SH-SY5Y (cell line): Measurements from ENCODE around the gene TMCO4.

Experiments
- GATA2 ChIP-seq: IDR thresholded peaks from 2 replicates; pipeline ENCODE4 v1.6.1; 2011; ENCODE audit warnings: mild to moderate bottlenecking, low read depth, low read length
- GATA3 ChIP-seq: IDR thresholded peaks from 2 replicates; pipeline ENCODE4 v1.6.1; 2011; ENCODE audit warnings: low read depth, mild to moderate bottlenecking, low read length, moderate library complexity

DNA sequence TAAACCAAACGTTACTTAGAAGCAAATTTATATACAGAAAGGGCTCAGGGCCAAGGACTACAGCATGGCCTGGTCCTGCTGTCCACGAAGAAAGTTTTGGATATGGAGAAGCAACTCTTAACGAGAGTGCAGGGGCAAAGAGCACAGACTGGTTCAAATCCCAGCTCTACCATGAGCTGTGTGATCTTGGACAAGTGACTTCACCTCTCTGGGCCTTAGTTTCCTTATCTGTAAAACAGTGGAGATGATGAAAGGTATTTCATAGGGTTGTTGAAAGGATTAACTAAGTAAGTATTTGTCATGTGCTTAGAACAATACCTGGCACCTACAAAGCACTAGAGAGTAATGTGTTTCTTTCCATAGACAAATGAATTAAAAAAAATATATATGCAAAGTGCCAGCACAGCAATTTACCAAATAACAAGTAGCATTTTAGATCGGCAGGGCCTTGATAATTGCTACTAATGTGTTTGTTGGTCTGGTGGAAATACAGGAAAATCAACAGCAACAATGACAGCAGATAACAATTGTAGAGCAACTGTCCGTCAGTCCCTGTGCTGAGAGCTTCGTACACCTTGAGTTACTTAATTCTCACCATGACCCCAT is 25.4 kb downstream of the TMCO4 start:
- TF ChIP-seq GATA2 (no peak), GATA3 (no peak)
